HG02763 (cell line): Measurements from ENCODE around the gene TRPV4.

Source experiments
- ATAC-seq: cut with Tn5 transposase; IDR thresholded peaks from one replicate; pipeline ENCODE4 v1.9.1; 2021; ENCODE audit warnings: mild to moderate bottlenecking, moderate library complexity; ENCODE audit not compliant: unreplicated experiment

TRPV4 gene

GRCh38 chr12:109829667-109830066 lies 3.5 kb downstream of the TRPV4 start:
- no peak for ATAC-seq

- no peak for ATAC-seq
Observed at GRCh38 chr12:109828754-109829511, 4.3 kb downstream of the TRPV4 start.

GRCh38 chr12:109827566-109828550 lies 5.3 kb downstream of the TRPV4 start:
- ATAC-seq = no peak

- no peak for ATAC-seq
Observed at GRCh38 chr12:109827080-109827479, 6.1 kb downstream of the TRPV4 start.

GRCh38 chr12:109824731-109825130 lies 8.5 kb downstream of the TRPV4 start:
- ATAC-seq = no peak

GRCh38 chr12:109822951-109823411 lies 10.2 kb downstream of the TRPV4 start:
- no peak for ATAC-seq

- no peak for ATAC-seq
Observed at GRCh38 chr12:109822416-109822815, 10.8 kb downstream of the TRPV4 start.

GRCh38 chr12:109821968-109822367 lies 11.2 kb downstream of the TRPV4 start:
- ATAC-seq = no peak

- no peak for ATAC-seq
Observed at GRCh38 chr12:109820816-109821381, 12.3 kb downstream of the TRPV4 start.

GRCh38 chr12:109818905-109819500 lies 14.2 kb downstream of the TRPV4 start:
- no peak for ATAC-seq

GRCh38 chr12:109818253-109818652 lies 14.9 kb downstream of the TRPV4 start:
- ATAC-seq = no peak

- ATAC-seq = no peak
Observed at GRCh38 chr12:109817627-109818231, 15.5 kb downstream of the TRPV4 start.

GRCh38 chr12:109816870-109817269 lies 16.3 kb downstream of the TRPV4 start:
- ATAC-seq = no peak

- ATAC-seq = no peak
Observed at GRCh38 chr12:109815757-109816617, 17.2 kb downstream of the TRPV4 start.

- no peak for ATAC-seq
Observed at GRCh38 chr12:109815225-109815624, 18.0 kb downstream of the TRPV4 start.

GRCh38 chr12:109814600-109815150 lies 18.5 kb downstream of the TRPV4 start:
- no peak for ATAC-seq

- no peak for ATAC-seq
Observed at GRCh38 chr12:109813810-109814416, 19.3 kb downstream of the TRPV4 start.

GRCh38 chr12:109811624-109811995 lies 21.6 kb downstream of the TRPV4 start:
- no peak for ATAC-seq
